SU-DHL-6 (cell line): ENCODE measurements around the gene CWC27.
"Not testable (repeated sequence)": the region's sequence is repeated elsewhere in the genome, so short reads cannot be mapped to it uniquely, and the experiment has no call there.

Experiments
- H2AFZ ChIP-seq: fragments of 200-600 bp; sonication (generic); 2 replicates; pipeline ENCODE4 v1.6.1; 2014; ENCODE audit warnings: low read depth, mild to moderate bottlenecking, moderate library complexity, mixed read lengths, antibody characterized with exemption, low read length; ENCODE audit not compliant: severe bottlenecking
- H3F3A ChIP-seq: fragments of 200-600 bp; shearing (Covaris generic); 2 replicates; pipeline ENCODE4 v1.6.0; 2016; ENCODE audit warnings: antibody characterized with exemption, mild to moderate bottlenecking; ENCODE audit not compliant: insufficient read depth
- H3K27ac ChIP-seq: fragments of 200-600 bp; sonication (generic); 2 replicates; pipeline ENCODE4 v1.5.1; 2016; ENCODE audit warnings: low read depth, mild to moderate bottlenecking, low read length, moderate library complexity, mixed read lengths
- H3K27me3 ChIP-seq: fragments of 200-600 bp; sonication (generic), shearing (Covaris generic); 2 replicates; pipeline ENCODE4 v1.6.0; 2014; ENCODE audit warnings: mild to moderate bottlenecking, low read length
- H3K36me3 ChIP-seq: fragments of 200-600 bp; sonication (generic); 2 replicates; pipeline ENCODE4 v1.6.1; 2014; ENCODE audit warnings: mild to moderate bottlenecking, low read length, mixed read lengths
- H3K4me2 ChIP-seq: fragments of 300-600, 200-600 bp; shearing (Covaris generic), sonication (generic); 2 replicates; pipeline ENCODE4 v1.6.0; 2014; ENCODE audit warnings: low read length, low read depth, mild to moderate bottlenecking; ENCODE audit not compliant: poor library complexity, severe bottlenecking
- H3K4me3 ChIP-seq: fragments of 200-600 bp; sonication (generic); 2 replicates; pipeline ENCODE4 v1.5.1; 2014; ENCODE audit warnings: antibody characterized with exemption, low read length, mild to moderate bottlenecking, mixed read lengths; ENCODE audit not compliant: insufficient read depth, poor library complexity, severe bottlenecking
- H3K79me2 ChIP-seq: fragments of 200-600 bp; sonication (generic); 2 replicates; pipeline ENCODE4 v1.6.1; 2014; ENCODE audit warnings: mild to moderate bottlenecking, low read length, moderate library complexity; ENCODE audit not compliant: insufficient read depth
- H3K9ac ChIP-seq: fragments of 200-600 bp; sonication (generic); 2 replicates; pipeline ENCODE4 v1.7.0; 2014; ENCODE audit warnings: mild to moderate bottlenecking, low read length
- H3K9me2 ChIP-seq: fragments of 200-600 bp; sonication (generic); replicated peaks from 2 replicates; pipeline ENCODE4 v1.6.1; 2014; ENCODE audit warnings: low read length; ENCODE audit not compliant: insufficient read depth
- H3K9me3 ChIP-seq: fragments of 200-600 bp; sonication (generic); 2 replicates; pipeline ENCODE4 v1.6.1; 2014; ENCODE audit warnings: low read length, mixed read lengths; ENCODE audit not compliant: insufficient read depth
- H4K20me1 ChIP-seq: fragments of 200-600 bp; sonication (generic); 2 replicates; pipeline ENCODE4 v1.6.1; 2014; ENCODE audit warnings: low read depth, mild to moderate bottlenecking, antibody characterized with exemption, low read length, moderate library complexity, mixed read lengths
- EZH2phosphoT487 ChIP-seq: fragments of 200-600 bp; sonication (generic), shearing (Covaris generic); conservative IDR thresholded peaks from 2 replicates; pipeline ENCODE4 v1.6.1; 2018; ENCODE audit warnings: mild to moderate bottlenecking, antibody characterized with exemption, low read length, moderate library complexity, mixed read lengths
- TF ChIP-seq, protein P1 (sequence below): fragments of 200-600 bp; sonication (generic); IDR thresholded peaks from one replicate; pipeline ENCODE4 v1.5.1; 2017; ENCODE audit warnings: antibody characterized with exemption, mild to moderate bottlenecking, low read length, moderate library complexity; ENCODE audit not compliant: insufficient read depth, poor library complexity, severe bottlenecking

CWC27 gene

DNA sequence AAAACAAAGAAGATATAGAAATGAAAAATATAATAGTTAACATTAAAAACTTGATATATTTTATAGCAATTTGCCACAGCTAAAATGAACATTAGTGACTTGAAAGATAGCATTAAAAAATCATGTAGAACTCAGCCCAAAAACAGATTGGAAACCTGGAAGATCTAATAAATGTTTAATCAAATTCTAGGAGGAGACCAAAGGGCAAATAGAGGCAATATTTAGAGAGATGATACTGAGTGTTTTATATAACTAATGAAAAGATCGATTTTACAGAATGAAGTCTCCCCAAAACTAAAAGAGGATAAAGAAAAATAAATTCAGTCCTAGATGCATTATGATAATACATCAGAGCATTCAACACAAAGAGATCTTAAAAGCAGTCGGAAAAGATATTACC, 127.0 kb downstream of the CWC27 start:
- TF ChIP-seq, protein P1, sequence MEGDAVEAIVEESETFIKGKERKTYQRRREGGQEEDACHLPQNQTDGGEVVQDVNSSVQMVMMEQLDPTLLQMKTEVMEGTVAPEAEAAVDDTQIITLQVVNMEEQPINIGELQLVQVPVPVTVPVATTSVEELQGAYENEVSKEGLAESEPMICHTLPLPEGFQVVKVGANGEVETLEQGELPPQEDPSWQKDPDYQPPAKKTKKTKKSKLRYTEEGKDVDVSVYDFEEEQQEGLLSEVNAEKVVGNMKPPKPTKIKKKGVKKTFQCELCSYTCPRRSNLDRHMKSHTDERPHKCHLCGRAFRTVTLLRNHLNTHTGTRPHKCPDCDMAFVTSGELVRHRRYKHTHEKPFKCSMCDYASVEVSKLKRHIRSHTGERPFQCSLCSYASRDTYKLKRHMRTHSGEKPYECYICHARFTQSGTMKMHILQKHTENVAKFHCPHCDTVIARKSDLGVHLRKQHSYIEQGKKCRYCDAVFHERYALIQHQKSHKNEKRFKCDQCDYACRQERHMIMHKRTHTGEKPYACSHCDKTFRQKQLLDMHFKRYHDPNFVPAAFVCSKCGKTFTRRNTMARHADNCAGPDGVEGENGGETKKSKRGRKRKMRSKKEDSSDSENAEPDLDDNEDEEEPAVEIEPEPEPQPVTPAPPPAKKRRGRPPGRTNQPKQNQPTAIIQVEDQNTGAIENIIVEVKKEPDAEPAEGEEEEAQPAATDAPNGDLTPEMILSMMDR, result no peak
- no peak for TF ChIP-seq EZH2phosphoT487
- Histone ChIP-seq H3K4me3 (no peak overlapping the region), H3K9me3 (no peaks in the 10 kb centered on the region), H3K36me3 (no peaks in the 10 kb centered on the region), H3K79me2 (no peaks in the 10 kb centered on the region), H4K20me1 (no peaks in the 10 kb centered on the region), H3K27ac (no peak overlapping the region), H2AFZ (no peak overlapping the region), H3F3A (no peaks in the 10 kb centered on the region), H3K9me2 (no peaks in the 10 kb centered on the region), H3K27me3 (no peaks in the 10 kb centered on the region), H3K4me2 (no peak overlapping the region), H3K9ac (no peak overlapping the region)

GRCh38 chr5:64899838-64900237, 131.1 kb downstream of the CWC27 start:
- no peak for TF ChIP-seq EZH2phosphoT487
- TF ChIP-seq, protein P1, result no peak
- Histone ChIP-seq H3K27me3 (no peaks in the 10 kb centered on the region), H3K36me3 (no peaks in the 10 kb centered on the region), H3K27ac (no peak overlapping the region), H3K4me3 (no peak overlapping the region), H3F3A (no peaks in the 10 kb centered on the region), H4K20me1 (no peaks in the 10 kb centered on the region), H2AFZ (no peak overlapping the region), H3K9me2 (no peaks in the 10 kb centered on the region), H3K79me2 (no peaks in the 10 kb centered on the region), H3K9ac (no peak overlapping the region), H3K9me3 (no peaks in the 10 kb centered on the region), H3K4me2 (no peak overlapping the region)

- Histone ChIP-seq H3K9me3 (no peaks in the 10 kb centered on the region), H3K9me2 (no peaks in the 10 kb centered on the region), H3K9ac (no peak overlapping the region), H2AFZ (no peak overlapping the region), H3K4me2 (no peak overlapping the region), H3F3A (no peaks in the 10 kb centered on the region), H4K20me1 (no peaks in the 10 kb centered on the region), H3K27me3 (no peaks in the 10 kb centered on the region), H3K4me3 (no peak overlapping the region), H3K27ac (no peak overlapping the region), H3K79me2 (no peaks in the 10 kb centered on the region), H3K36me3 (no peaks in the 10 kb centered on the region)
- TF ChIP-seq EZH2phosphoT487, result no peak
- TF ChIP-seq, protein P1, result no peak
These were observed 131.9 kb downstream of the CWC27 start for GRCh38 chr5:64900618-64901017.

GRCh38 chr5:64907399-64907798, 138.7 kb downstream of the CWC27 start:
- H3K27ac ChIP-seq, H3F3A ChIP-seq, H3K9me3 ChIP-seq, H3K4me3 ChIP-seq, H3K27me3 ChIP-seq, H3K9me2 ChIP-seq, H2AFZ ChIP-seq, H3K9ac ChIP-seq, H3K36me3 ChIP-seq, H3K4me2 ChIP-seq, H3K79me2 ChIP-seq, H4K20me1 ChIP-seq: not testable (repeated sequence)
